ENCODE measurements around the gene GPR42.

DNA sequence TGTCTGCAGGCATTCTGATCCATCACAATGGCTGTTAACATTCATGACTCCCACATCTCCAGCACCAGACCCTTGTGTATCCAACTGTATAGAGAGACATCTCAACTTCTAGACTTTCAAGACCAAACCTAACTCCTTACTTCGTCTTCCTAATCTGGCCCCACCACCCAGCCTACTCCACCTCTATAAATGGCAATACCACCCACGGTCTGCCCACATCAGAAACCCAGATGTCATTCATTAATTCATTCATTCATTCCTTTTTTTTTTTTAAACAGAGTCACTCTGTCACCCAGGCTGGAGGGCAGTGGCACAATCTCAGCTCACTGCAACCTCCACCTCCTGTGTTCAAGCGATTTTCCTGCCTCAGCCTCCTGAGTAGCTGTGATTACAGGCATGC, 10.4 kb downstream of the GPR42 start:
- TF ChIP-seq, protein P1, sequence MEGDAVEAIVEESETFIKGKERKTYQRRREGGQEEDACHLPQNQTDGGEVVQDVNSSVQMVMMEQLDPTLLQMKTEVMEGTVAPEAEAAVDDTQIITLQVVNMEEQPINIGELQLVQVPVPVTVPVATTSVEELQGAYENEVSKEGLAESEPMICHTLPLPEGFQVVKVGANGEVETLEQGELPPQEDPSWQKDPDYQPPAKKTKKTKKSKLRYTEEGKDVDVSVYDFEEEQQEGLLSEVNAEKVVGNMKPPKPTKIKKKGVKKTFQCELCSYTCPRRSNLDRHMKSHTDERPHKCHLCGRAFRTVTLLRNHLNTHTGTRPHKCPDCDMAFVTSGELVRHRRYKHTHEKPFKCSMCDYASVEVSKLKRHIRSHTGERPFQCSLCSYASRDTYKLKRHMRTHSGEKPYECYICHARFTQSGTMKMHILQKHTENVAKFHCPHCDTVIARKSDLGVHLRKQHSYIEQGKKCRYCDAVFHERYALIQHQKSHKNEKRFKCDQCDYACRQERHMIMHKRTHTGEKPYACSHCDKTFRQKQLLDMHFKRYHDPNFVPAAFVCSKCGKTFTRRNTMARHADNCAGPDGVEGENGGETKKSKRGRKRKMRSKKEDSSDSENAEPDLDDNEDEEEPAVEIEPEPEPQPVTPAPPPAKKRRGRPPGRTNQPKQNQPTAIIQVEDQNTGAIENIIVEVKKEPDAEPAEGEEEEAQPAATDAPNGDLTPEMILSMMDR (IDR thresholded peaks at IDR 0.05), result no peak
- TF ChIP-seq POLR2AphosphoS5 (IDR thresholded peaks at IDR 0.05) (no peak), POLR2A (IDR thresholded peaks at IDR 0.05) (no peak)

Measured in suprapubic skin (tissue), 4 donors.